KG1 (cell line): ENCODE data around the gene C4orf50.
"Not testable (repeated sequence)": the region's sequence is repeated elsewhere in the genome, so short reads cannot be mapped to it uniquely, and the experiment has no call there.

Experiments used
- DNase-seq: peaks from one replicate; lab custom pipeline; 2025; lab: John Stamatoyannopoulos, UW

Gene C4orf50

DNA sequence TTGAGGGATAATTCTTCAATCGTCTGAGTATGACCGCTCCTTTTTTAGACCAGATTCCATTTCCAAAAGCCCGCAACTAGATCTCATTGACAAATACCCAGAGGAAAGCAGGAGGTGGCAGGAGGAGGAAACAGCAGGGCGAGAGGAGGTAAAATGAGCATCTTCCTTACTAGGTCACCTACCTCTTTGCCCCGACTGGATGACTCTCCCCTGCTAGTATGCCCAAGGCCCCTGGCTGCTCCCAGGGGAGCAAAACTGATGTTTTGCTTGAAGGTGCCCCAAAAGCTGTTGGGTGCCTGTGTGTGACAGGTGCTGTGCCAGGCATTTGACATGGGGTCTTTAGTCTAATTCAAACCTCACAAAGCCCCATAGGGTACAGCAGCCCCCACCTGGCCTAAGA, 48.9 kb downstream of the C4orf50 start:
- no peak for DNase-seq

DNA sequence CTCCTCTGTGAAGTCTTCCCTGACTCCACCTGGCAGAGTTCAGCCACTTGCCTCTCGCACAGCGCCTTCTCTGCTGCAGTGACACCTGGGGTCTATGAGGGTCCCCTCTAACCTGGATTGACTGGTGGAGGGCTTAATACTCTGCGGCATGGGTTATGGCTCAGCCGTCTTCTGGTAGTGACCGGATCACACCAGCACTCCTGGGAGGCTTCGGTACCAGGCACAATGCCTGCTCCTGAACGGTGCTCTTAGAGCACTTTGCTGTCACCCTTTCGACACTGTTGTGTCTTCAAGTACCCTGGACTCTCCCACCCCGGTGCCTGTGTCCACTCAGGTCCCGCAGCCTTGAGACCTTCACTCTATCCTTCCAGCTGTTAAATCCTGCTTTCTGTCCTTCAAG, 50.0 kb downstream of the C4orf50 start:
- DNase-seq: no peak

DNA sequence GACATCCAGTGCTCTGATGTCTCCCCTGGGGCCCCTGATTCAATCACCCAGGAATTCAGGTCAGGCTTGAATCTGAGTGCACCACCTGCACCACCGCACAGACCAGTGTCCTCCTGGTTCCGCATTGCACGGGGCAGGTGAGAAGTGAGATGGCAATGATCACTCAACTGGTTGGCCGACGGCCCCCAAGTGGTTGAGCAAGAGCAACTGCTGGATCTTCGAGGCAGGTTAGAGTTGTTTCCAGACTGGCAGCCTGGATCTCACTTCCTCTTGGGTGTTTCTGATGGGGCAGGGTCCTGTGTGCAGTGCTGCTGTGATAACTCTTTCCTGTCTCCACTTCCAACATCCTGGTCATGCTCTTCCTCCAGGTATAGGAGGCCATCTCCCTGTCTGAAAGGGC, 50.4 kb downstream of the C4orf50 start:
- no peak for DNase-seq

DNA sequence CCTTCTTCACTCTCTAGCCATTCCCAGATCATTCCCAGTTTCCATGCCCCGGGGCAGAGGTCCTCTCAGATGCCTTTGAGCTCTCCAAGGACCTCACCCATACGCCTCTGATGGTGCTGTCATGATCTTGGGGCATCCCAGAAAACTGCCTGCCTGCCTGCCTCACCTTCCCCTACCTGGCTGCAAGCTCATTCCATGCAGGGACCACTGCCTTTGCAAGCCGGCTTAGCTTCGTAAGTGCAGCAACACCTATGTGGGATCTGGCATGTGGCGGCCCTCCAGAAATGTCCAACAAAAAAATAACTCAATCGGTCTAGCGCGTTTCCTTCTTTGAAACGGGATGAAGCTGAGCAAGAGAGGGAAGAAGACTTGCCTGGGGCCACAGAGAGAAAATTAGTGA, 53.0 kb downstream of the C4orf50 start:
- no peak for DNase-seq

DNA sequence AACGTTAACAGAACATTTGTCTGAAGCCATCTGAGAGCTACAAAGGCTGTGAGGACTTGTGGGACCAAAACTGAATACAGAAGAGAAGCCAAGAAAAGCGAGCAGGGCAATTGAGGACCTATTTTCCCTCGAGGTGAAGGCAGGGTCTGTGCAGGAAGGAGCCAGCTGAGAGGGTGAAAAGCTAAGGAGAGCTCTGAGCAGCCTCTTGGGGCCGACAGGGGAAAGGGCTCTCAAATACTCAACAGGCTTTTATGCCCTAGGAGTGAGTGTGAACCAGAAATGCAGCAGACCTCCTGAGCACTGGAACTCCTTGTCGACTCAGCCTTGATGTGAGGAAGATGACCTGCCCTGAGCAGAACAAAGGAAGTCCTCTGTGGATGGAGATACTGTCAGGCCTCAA, 54.2 kb downstream of the C4orf50 start:
- DNase-seq: no peak

DNA sequence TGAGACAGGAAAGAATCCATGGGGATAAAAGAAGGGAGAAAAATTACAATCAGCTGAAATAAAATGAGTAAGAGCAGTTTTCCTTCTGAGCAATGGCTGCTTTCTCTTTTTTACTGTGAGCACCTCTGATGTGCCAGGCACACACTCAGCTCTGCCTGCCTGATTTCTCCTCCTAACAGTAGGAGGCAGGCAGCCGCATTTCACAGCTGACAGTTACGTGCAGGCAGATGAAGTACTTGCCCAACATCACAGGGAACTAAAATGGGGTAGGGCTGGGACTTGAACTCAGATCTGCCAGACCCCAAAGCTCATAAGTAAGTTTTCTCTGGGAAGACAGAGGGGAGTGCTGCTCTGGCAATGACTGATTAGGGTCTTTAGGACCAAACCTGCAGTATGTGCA, 54.6 kb downstream of the C4orf50 start:
- DNase-seq: no peak

DNA sequence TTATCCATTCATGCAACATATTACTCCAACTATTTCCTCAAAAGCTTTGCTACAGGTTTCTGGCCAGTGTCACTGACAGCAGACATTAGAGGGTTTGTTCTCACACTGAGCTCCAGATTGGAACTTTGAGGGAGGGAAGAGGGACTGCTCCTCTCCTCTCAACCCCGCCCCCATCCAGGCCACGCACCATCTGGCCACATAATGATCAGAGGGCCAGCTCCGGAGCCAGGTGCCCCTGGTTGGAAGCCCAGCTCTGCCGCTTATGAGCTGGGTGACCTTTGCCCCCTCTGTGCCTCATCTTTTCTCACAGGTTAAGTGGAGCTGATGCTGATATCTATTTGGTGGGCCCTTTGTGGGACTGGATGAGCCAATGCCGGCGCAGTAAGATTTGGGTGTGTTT, 55.8 kb downstream of the C4orf50 start:
- DNase-seq: no peak

DNA sequence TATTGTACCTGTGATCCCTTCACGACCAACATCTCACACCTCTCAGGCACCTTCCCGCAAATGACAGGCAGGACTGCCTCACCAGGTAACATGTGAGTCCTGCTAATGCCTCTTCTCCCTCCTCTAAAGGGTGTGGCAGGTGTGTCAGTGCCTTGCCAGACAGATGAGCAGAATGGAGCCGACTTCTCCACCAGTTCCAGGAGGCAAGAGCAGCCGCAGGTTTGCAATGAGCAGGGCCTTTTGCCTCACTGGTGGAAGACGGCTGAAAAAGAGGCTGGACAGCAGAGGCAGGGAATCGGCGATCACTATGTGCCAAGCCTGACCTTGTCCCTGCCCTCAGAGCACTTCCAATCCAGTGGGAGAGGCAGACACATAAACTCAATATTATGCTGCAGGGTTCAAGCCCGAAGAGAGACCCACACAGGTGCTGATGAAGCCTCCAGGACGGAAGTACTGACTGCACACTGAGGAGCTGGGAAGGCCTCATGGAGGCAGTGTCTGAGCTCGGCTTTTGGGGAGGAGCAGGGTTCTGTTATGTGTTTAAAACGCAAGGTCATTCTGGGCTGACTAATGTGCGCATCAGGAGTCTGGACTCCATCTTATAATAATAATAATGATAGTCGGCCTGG, 57.9 kb downstream of the C4orf50 start:
- DNase-seq: no peak

DNA sequence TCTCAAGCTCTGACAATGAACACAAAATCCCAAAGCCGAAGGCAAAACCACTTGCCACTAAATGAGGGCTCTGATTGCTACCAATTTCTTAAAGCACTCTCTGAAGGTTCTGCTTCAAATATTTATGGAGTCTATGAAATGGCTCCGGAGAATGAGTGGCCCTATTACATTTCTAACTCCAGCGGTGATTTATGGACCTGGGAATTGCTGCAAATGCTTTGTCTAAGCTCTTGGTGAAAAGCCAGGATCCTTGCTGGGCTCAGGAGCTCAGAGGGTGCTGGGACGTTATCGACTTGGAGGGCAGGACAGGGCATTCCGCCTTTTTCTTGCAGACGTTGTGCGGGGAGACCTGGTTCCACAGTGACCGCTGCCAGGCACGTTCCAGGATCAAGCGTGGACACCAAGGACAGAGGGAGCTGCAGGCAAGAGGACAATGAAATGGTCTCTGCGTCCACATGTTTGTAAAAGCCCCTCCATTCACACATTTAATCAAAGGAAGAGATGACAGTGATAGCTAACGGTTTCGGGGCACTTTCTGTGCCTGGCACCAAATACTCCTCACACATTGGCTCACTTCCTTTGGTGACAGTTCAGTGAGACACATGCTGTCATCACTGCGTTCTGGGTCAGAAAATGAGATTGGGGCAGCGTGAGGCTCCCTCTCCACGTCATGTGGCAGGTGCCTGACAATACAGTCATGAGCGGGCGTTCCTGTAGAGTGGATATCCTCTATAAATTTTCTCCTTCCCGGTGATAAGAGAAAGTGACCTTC, 58.8 kb downstream of the C4orf50 start:
- DNase-seq: no peak

DNA sequence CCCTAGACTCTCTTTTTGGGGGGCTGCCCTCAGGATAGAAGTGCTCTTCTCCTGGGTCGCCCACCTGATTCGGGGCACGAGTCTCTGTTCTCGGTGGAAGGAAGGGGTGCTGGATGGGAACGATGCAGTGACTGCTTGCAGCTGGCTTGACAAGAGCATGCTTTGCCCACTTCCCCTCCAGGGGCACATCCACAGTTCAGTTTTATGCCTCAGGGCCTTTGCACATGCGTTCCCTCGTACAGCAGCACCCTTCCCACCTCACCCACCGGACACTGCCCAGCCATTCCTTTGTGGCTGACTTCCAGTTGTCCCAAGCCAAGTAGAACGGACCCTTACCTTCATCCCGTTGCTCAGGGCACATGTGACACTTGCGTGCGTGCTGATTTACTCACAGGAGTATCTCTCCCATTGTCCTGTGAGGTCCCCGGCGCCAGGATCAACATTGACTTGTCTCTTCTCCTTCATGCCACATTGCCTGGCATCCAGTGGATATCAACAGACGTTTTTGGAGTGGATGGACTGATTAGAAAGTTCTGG, 60.0 kb downstream of the C4orf50 start:
- no peak for DNase-seq

DNA sequence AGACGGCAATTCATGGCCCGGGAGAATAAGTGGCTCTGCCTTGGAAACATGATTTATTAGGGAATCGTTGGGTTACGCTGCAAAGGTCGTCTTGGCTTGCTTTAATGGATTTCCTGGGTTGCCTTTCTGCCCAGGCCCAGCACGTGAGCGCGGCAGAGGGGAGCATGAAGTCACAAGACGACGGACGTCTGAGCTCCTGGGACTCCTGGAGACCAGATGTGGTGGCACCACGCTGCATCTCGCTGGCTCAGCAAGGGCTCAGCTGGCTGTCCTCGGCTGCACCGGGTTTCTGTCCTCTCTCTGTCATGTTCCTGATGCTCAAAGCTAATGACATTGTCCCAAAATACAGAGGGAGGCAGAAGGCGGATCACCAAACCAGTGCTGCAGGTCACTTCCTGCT, 61.2 kb downstream of the C4orf50 start:
- no peak for DNase-seq

DNA sequence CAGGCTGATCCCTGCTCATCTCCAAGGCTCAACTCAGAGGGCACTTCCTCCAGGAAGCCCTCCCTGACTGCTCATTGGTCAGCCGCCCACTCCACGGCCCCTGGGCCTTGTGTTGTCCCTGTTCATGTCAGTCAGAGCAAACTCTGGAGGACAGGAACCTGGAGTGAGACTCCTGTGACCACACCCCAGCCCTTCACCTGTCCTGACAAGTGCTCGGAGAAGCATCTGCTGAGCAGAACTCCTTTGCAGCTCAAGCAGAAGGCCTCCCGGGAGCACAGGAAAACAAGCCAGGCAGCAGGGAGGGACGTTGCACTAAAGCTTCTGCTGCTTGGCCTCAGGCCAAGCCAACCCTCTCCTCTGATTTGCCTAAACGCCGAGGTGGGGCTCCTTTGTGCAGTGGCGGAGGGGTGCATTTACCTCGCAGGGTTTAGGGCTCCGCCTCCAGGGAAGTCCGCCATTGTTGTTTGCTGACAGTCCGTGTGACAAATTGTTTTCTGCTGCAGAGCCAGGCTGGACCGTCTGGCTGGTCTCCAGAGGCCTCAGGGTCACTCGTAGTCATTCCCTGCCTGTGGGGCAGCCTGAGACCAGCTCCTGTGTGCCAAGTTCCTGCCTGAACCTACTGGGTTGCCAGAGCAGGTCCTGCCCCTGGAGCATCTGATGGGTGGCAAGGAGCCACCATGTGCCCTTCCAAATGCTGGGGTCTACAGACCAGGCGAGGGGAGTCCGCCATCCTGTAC, 61.8 kb downstream of the C4orf50 start:
- no peak for DNase-seq

DNA sequence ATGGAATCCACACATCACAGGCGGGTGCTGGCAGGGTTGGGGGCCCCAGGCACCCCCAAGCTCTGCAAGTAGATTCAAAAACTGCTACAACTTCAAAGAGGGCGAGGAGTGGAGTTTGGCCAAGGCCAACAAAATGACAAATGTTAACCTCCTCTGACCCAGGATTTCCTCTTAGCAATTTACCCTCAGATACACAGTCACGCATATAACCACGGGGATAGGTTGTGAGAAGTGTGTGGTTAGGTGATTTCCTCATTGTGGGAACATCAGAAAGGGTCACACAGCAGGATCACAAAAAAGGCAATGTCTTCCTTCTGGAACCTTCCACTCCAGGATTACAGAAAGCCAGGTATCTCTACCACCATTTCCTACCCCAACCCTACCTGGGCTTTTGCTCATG, 62.4 kb downstream of the C4orf50 start:
- no peak for DNase-seq

DNA sequence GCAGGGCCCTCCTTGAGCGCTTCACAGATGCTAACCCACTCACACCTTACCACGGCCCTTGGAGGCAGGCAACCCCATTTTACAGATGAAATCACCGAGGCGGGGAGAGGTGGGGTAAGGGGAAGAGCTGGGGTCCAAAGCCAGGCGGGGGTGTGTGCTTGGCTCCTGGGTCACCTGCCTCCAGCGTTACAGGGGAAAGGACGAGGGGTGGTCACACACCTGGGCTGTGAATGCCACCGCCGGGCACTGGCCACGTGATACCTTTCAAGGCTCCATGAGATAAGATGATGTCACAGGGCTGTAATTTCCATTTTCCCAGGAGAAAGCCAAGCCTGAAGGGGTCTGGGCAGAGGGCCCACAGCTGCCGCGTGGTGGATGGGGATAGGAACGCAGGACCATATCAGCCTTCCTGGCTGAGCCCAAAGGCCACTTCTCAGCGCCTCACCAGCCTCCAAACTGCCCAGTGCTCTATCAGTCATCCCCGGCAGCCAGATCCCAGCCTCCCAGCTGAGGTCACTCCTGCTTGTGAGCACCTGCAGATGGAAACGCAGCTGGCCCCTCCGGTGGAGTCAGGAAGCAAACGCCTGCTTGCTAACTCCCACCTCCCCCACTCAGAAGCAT, 62.9 kb downstream of the C4orf50 start:
- DNase-seq: no peak

DNA sequence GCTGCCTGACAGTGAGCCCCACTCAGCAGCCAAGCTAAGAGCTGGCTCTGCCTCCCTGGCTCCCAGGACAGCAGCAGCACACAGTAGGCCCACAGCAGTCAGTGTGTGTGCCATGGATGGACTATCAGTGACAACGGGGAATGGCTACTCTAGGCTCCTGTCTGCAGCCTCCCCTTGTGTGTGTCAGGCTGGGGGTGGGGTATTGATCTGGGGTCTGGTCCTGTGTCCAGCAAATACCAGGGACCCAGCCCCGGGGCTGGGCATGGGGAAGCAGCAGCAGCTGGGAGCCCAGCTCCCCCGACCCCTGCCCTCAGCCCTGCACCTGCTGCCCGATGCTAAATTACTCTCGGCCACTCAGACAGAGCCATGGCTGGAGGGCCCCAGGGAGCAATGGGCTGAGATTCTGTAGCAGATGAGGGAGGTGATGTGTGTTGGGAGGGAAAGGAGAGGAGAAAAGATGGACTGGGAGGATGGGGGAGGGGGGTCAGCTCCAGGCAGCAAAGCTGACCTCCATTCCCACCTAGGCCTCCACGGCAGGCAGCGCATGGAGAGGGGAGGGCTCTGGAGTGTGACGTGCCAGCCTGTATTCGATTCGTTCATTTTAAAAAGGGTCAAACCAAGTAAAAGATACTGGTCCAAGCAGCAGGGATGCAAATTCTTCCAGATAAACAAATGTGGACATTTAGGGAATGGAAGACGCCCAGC, 64.0 kb downstream of the C4orf50 start:
- DNase-seq: no peak

DNA sequence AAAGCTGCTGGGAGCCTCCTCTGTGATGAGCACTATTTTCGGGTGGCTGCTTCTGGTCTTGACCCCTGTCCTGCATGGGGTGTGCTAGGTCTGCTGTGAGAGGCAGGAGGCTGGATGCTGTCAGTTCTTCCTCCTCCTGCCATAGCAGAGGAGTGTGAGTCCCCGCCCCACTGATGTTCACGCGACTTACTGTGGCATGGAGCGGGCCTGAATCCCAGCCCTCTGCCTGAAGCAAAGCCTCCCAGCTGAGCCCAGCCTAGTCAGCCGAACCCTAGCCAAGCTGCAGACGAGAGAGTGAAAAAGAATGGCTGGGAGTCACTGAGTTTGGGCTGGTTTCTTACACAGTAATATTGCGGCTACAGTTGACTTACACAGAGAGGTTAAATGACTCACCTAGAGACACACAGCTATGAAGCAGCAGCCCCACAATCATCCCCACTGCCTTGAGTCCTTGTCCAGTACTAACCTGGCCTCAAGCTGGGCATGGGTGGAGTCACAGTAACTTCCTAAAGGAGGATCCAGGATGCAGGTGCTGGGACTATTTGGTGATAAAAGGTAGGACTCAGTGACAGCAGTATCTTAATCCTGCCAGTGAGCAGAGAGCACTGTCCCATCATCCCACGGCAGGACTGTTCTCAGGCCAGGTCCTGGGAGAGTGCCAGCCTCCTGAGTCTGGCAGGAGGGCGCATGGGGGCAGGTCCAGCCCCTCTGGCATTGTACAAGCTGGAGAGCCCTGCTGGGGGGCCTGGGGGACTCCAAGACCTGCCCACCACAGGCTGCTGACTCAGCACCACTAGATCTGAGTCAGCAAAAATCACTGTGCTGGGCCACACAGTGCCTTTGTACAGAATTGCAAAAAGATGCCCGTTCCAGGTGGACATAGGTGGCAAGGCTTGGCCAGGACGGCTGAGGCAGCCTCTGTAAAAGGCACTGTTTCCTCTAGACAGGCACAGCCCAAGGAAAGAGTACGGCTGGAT, 65.0 kb downstream of the C4orf50 start:
- no peak for DNase-seq

DNA sequence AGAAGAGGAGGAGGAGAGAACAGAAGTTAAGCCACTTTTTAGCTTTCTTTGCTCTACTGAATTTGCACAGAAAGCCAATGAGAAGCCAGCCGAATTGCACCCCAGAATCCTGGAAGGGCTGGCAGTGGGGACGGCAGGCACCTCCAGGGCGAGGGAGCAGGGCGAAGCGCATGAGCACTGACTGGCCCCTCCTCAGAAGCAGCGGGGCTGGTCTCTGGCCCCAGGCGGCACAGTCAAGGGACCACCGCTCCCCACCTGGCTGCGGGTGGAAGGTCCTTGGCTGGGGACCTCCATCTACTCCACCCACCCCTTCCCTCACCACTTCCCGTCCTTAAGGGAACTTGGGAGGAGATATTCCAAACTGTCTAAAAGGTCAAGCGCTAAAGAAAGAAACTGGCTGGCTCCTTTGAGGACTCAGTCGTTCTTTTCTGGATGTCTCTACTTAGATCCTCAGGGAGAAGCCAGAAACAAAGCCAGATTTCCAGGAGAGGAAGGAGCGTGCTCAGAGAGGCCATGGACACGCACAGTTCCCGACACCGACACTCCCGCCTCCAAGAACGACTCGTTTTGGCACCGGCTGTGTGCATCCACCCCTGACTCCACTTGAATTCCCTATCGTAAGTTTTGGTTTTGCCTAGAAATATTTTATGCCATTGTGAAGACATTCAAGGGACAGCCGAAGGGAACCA, 65.8 kb downstream of the C4orf50 start:
- DNase-seq: no peak

DNA sequence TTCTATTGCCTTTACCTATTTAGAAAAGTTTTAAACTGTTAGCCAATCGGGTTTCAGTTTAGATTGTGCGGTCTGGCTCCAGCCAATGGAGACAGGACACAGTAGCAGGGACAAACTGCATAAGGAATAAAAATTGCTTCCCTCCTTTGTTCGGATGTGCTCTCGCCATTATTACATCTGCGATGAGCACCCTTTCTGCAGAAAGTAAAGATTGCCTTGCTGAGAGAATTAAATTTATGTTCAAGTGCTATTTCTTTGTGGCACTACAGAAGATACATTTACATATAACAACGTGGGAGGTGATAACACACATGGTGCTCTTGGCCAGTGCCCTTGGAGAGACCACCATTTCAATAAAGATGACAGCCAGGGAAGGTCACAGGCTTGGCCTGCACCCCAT, 71.6 kb downstream of the C4orf50 start:
- not testable (repeated sequence) for DNase-seq

DNA sequence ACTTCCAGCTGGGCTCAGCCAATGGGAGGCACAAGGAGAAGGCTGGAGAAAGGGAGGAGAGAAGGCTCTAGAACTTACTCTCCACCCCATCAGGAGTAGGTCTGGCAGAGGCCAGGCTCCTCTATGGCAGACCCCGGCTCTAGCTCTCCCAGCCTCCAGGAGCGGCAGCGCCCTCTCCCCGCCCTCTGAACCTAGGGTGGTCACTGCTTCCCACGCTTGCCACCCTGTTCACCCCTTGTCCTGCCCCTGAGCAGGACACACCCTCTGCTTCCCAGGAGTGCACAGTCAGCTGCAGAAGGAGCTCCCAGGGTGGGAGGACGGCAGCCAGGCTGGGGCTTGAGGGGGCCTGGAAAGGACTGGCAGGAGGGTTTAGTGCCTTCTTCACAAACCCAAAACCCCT, 72.3 kb downstream of the C4orf50 start:
- DNase-seq: no peak

DNA sequence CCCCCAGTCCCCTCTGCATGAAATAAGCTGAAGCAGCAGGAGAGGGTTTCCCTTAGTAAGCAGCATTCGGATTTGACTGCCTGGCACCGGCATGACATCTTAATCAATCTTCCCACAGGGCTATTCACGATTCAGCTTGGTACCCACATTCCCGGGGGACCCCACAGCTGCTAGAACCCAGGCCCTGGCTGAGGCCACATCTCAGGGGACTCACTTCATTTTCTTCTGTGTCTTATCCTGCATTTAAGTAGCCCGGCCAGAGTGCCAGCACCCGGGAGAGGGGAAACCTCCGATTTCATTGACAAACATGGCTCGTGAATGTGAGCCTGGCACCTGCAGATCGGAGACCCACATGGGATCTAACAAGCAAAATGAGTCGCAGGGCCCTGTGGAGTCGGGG, 73.1 kb downstream of the C4orf50 start:
- DNase-seq: no peak
